Mononuclear cell (primary cell): ENCODE results near the gene PATJ. TPM values are rescaled to one million over a fixed set of nuclear protein-coding genes. Genes with fewer than 3 reads are reported as not detected.

Experiments used
- H3K27me3 ChIP-seq: 2 replicates; pipeline ENCODE4 v1.6.0; 2011; ENCODE audit warnings: low read length, control low read depth; ENCODE audit not compliant: insufficient read depth
- H3K4me1 ChIP-seq: 2 replicates; pipeline ENCODE4 v1.5.1; 2011; ENCODE audit warnings: mild to moderate bottlenecking, low read length, control low read depth; ENCODE audit not compliant: insufficient read depth
- H3K4me3 ChIP-seq: 2 replicates; pipeline ENCODE4 v1.5.1; 2011; ENCODE audit warnings: mild to moderate bottlenecking, low read length, moderate library complexity
- H3K9me3 ChIP-seq: 2 replicates; pipeline ENCODE4 v1.5.1; 2011; ENCODE audit warnings: low read depth, mild to moderate bottlenecking, control low read depth, low read length
- total RNA-seq: library from RNA; depleted of rRNA; stranded (reverse); fragments of >200 nt; gene quantifications from one replicate; pipeline ENCODE4 v1.2.3, GENCODE V29; 2012

PATJ gene
- total RNA-seq, 1 donor: 45.0 TPM

GRCh38 chr1:62057641-62058290 lies 315.5 kb downstream of the PATJ start:
- H3K27me3 ChIP-seq: no peaks in the 10 kb centered on the region
- H3K4me3 ChIP-seq: no peak overlapping the region
- no peaks in the 10 kb centered on the region for H3K4me1 ChIP-seq
- H3K9me3 ChIP-seq: no peaks in the 10 kb centered on the region

- H3K27me3 ChIP-seq: no peaks in the 10 kb centered on the region
- H3K4me1 ChIP-seq: no peaks in the 10 kb centered on the region
- H3K4me3 ChIP-seq: no peak overlapping the region
- no peaks in the 10 kb centered on the region for H3K9me3 ChIP-seq
These were observed 316.7 kb downstream of the PATJ start for GRCh38 chr1:62058956-62059355.

DNA sequence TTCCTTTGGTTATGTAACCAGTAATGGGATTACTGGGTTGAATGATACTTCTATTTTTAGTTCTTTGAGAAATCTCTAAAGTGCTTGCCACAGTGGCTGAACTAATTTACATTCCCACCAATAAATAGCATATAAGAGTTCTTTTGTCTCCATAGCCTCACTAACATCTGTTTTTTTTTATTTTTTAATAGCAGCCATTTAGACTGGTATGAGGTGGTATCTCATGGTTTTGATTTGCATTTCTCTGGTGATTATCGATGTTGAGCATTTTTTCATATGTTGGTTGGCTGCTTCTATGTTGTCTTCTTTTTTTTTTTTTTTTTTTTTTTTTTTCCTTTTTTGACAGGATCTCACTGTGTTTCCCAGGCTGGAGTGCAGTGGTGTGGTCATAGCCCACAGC lies 319.8 kb downstream of the PATJ start:
- H3K9me3 ChIP-seq: no peaks in the 10 kb centered on the region
- H3K4me3 ChIP-seq: no peak overlapping the region
- no peaks in the 10 kb centered on the region for H3K4me1 ChIP-seq
- no peaks in the 10 kb centered on the region for H3K27me3 ChIP-seq

- Histone ChIP-seq H3K27me3 (no peaks in the 10 kb centered on the region), H3K4me3 (no peak overlapping the region), H3K4me1 (no peaks in the 10 kb centered on the region), H3K9me3 (no peaks in the 10 kb centered on the region)
These were observed 322.6 kb downstream of the PATJ start for GRCh38 chr1:62064829-62065407.

- H3K27me3 ChIP-seq: no peaks in the 10 kb centered on the region
- no peak overlapping the region for H3K4me3 ChIP-seq
- no peaks in the 10 kb centered on the region for H3K4me1 ChIP-seq
- H3K9me3 ChIP-seq: no peaks in the 10 kb centered on the region
These were observed 324.4 kb downstream of the PATJ start for GRCh38 chr1:62066713-62067112.

DNA sequence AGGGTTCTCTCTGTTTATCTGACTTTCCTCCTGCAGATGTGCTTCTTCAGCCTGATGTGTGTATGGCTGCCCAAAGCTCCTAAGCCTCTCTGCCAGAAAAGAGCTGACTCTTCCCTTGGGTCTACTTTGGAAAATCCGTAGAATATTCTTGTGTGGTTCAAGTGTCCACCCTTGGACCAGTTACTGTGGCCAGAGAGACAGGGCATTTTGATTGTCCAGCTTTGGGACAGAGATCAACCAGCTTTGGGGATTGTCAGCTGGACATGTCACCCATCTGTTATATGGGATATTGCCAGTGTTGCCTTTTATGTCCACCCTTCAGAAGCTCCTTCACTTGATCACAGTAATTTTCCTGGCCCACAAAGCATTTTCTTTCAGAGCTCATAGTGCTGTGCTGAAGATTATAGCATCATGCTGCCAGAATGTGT lies 326.1 kb downstream of the PATJ start:
- H3K27me3 ChIP-seq: no peaks in the 10 kb centered on the region
- H3K4me3 ChIP-seq: no peak overlapping the region
- no peaks in the 10 kb centered on the region for H3K4me1 ChIP-seq
- H3K9me3 ChIP-seq: no peaks in the 10 kb centered on the region

DNA sequence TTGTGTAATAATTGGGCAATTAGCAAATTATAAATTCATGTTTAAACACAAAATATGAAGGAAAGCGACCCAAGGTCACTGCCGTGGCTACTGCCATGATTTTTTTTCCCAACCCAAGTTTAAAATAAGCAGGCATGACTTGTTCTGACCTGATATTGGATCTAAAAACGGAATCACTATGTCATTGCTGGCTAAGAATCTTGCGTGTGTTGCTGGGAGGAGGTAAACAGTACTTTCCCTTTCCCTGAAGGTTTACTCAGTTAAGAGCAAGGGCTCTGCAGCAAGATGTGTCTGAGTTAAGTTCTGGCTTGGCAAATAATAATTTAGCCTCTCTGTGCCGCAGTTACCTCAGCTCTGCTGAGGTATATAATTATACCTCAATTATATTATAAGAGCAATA lies 326.7 kb downstream of the PATJ start:
- Histone ChIP-seq H3K4me1 (no peaks in the 10 kb centered on the region), H3K4me3 (no peak overlapping the region), H3K9me3 (no peaks in the 10 kb centered on the region), H3K27me3 (no peaks in the 10 kb centered on the region)

DNA sequence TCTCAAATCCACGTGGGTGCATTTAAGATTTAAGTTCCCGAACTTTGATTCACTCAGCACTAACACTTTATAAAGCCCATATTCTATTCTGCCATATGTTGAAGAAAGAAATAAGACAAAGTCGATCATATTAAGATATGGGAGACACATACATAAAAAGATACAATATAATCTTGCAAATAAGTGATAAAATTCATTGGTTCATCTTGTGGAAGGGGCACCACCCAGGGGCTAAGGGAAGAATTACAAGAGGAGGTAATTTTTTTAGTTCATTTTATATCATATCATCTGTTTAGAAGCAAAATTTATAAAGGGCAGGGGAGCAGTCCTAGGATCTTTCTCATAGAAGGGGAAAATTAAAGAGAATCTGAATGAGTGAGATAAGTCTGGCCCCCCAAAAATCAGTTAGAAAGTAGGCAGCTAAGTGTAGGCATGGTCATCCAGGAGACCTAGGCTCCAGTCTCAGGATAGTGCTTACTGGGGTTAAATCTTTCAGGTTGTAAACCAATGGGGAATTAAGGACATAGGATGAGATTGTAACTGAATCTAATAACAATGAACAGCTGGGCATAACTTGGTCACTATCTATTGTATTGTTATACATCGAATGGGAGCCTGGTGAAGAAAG lies 328.2 kb downstream of the PATJ start:
- Histone ChIP-seq H3K27me3 (no peaks in the 10 kb centered on the region), H3K4me1 (no peaks in the 10 kb centered on the region), H3K4me3 (no peak overlapping the region), H3K9me3 (no peaks in the 10 kb centered on the region)

DNA sequence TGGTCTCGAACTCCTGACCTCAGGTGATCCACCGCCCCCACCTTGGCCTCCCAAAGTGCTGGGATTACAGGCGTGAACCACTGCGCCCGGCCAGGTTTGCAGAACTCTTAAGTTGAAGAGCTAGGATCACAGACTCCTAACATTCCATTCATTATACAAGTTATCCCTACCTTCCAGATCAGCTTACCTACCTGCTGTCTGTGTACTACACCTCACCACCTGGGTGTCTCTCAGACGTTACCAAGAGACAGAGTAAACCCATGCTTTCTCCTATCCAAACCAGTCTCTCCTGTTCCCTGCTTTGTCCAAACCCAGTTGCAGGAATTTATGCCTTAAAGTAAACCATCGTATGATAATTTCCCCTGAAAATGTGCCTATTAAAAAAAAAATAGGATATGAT lies 329.4 kb downstream of the PATJ start:
- no peaks in the 10 kb centered on the region for H3K9me3 ChIP-seq
- H3K4me1 ChIP-seq: no peaks in the 10 kb centered on the region
- no peak overlapping the region for H3K4me3 ChIP-seq
- H3K27me3 ChIP-seq: no peaks in the 10 kb centered on the region

DNA sequence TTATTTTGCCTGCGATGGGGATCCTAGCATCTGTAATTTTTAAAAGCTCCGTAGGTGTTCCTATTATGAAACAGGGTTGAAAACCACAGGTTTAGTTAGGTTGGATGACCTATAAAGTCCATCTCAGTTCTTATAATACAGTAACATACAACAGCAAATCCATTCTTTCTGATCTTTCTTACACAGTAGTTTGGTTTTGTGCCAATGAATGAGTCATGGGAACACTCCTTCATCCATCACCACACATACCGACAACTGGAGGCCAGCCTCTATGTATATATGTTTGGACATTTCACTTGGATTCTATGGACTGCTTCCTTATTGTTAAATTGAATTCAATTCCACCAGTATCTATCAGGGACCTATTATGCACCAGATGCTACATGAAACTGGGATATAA lies 334.0 kb downstream of the PATJ start:
- no peaks in the 10 kb centered on the region for H3K4me1 ChIP-seq
- no peaks in the 10 kb centered on the region for H3K27me3 ChIP-seq
- no peaks in the 10 kb centered on the region for H3K9me3 ChIP-seq
- H3K4me3 ChIP-seq: no peak overlapping the region

DNA sequence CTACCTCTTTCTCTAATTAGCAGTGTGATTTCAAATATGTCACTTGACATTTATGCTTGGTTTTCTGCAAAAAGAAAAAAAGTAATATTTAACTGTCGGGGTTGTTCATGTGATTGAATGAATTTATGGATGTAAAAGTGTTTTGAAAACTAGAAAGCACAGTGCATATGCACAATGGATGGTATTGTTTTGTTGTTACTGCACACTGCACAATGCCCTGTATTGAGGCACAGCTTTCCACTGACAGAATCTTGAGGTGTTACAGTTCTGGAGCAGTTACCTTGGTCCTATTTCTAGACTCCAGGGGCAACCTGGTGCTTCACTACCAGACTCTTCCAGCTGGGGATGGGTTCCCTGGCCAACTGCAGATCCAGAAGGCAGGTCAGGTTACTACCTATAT lies 335.5 kb downstream of the PATJ start:
- Histone ChIP-seq H3K9me3 (no peaks in the 10 kb centered on the region), H3K27me3 (no peaks in the 10 kb centered on the region), H3K4me1 (no peaks in the 10 kb centered on the region), H3K4me3 (no peak overlapping the region)

DNA sequence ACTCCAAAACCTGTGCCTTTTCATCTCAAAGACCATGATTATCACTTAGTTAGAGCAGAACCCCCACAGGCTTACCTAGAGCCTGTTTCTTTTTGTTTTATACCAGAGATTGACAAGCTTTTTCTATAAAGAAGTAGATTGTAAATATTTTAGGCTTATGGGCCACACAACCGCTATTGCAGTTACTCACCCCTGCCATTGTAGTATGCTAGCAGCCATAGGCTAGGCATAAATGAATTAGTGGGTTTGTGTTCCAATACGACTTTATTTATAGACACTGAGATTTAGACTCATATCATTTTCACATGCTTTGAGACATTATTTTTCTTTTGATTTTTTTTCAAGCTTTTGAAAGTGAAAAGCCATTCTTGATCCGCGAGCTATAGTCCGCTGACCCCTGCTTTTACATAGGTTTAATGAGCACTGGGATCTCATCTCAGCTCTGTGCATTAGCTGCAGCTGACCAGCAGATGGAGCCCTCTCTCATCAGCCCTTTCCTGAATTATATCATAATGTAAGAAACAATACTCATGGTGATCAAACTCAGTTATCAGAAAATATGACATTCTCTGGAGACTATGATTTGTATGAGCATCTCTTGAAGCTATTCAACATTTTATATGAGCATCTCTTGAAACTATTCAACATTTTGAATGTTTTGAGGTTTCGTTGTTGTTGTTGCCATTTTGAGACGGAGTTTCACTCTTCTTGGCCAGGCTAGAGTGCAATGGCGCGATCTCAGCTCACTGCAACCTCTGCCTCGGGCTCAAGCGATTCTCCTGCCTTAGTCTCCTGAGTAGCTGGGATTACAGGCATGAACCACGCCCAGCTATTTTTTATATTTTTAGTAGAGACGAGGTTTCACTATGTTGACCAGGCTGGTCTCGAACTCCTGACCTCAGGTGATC lies 340.4 kb downstream of the PATJ start:
- Histone ChIP-seq H3K27me3 (no peaks in the 10 kb centered on the region), H3K4me1 (no peaks in the 10 kb centered on the region), H3K9me3 (no peaks in the 10 kb centered on the region), H3K4me3 (no peak overlapping the region)

GRCh38 chr1:62084310-62084890 lies 342.1 kb downstream of the PATJ start:
- Histone ChIP-seq H3K9me3 (no peaks in the 10 kb centered on the region), H3K27me3 (no peaks in the 10 kb centered on the region), H3K4me3 (no peak overlapping the region), H3K4me1 (no peaks in the 10 kb centered on the region)

GRCh38 chr1:62088439-62088838 lies 346.2 kb downstream of the PATJ start:
- no peaks in the 10 kb centered on the region for H3K9me3 ChIP-seq
- no peaks in the 10 kb centered on the region for H3K4me1 ChIP-seq
- H3K27me3 ChIP-seq: no peaks in the 10 kb centered on the region
- H3K4me3 ChIP-seq: no peak overlapping the region

DNA sequence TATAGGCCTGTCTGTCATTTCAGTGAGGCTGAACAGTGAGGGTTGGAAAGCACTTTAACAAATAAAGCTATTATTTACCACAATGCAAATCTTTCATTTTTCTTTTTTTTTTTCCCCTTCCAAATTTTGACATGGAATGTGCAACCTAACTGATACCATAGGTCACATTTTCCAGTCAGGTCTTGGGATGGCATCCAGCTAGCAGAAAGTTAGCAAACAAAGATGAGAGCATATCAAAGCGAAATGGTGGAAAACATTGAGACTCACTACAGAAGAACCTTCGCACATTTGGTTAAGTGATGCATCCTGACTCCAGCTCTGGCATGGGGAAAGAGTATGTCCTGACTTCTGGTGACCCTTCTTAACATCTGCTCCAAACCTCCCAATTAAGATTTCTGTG lies 347.3 kb downstream of the PATJ start:
- H3K4me1 ChIP-seq: no peaks in the 10 kb centered on the region
- H3K9me3 ChIP-seq: no peaks in the 10 kb centered on the region
- H3K4me3 ChIP-seq: no peak overlapping the region
- no peaks in the 10 kb centered on the region for H3K27me3 ChIP-seq
